SU-DHL-6 (cell line): ENCODE results near the gene IGFBP3.

ENCODE experiments used
- H2AFZ ChIP-seq: fragments of 200-600 bp; sonication (generic); 2 replicates; pipeline ENCODE4 v1.6.1; 2014; ENCODE audit warnings: low read depth, mild to moderate bottlenecking, moderate library complexity, mixed read lengths, antibody characterized with exemption, low read length; ENCODE audit not compliant: severe bottlenecking
- H3F3A ChIP-seq: fragments of 200-600 bp; shearing (Covaris generic); 2 replicates; pipeline ENCODE4 v1.6.0; 2016; ENCODE audit warnings: antibody characterized with exemption, mild to moderate bottlenecking; ENCODE audit not compliant: insufficient read depth
- H3K27ac ChIP-seq: fragments of 200-600 bp; sonication (generic); 2 replicates; pipeline ENCODE4 v1.5.1; 2016; ENCODE audit warnings: low read depth, mild to moderate bottlenecking, low read length, moderate library complexity, mixed read lengths
- H3K27me3 ChIP-seq: fragments of 200-600 bp; sonication (generic), shearing (Covaris generic); 2 replicates; pipeline ENCODE4 v1.6.0; 2014; ENCODE audit warnings: mild to moderate bottlenecking, low read length
- H3K36me3 ChIP-seq: fragments of 200-600 bp; sonication (generic); 2 replicates; pipeline ENCODE4 v1.6.1; 2014; ENCODE audit warnings: mild to moderate bottlenecking, low read length, mixed read lengths
- H3K4me2 ChIP-seq: fragments of 300-600, 200-600 bp; shearing (Covaris generic), sonication (generic); 2 replicates; pipeline ENCODE4 v1.6.0; 2014; ENCODE audit warnings: low read length, low read depth, mild to moderate bottlenecking; ENCODE audit not compliant: poor library complexity, severe bottlenecking
- H3K4me3 ChIP-seq: fragments of 200-600 bp; sonication (generic); 2 replicates; pipeline ENCODE4 v1.5.1; 2014; ENCODE audit warnings: antibody characterized with exemption, low read length, mild to moderate bottlenecking, mixed read lengths; ENCODE audit not compliant: insufficient read depth, poor library complexity, severe bottlenecking
- H3K79me2 ChIP-seq: fragments of 200-600 bp; sonication (generic); 2 replicates; pipeline ENCODE4 v1.6.1; 2014; ENCODE audit warnings: mild to moderate bottlenecking, low read length, moderate library complexity; ENCODE audit not compliant: insufficient read depth
- H3K9ac ChIP-seq: fragments of 200-600 bp; sonication (generic); 2 replicates; pipeline ENCODE4 v1.7.0; 2014; ENCODE audit warnings: mild to moderate bottlenecking, low read length
- H3K9me2 ChIP-seq: fragments of 200-600 bp; sonication (generic); replicated peaks from 2 replicates; pipeline ENCODE4 v1.6.1; 2014; ENCODE audit warnings: low read length; ENCODE audit not compliant: insufficient read depth
- H3K9me3 ChIP-seq: fragments of 200-600 bp; sonication (generic); 2 replicates; pipeline ENCODE4 v1.6.1; 2014; ENCODE audit warnings: low read length, mixed read lengths; ENCODE audit not compliant: insufficient read depth
- H4K20me1 ChIP-seq: fragments of 200-600 bp; sonication (generic); 2 replicates; pipeline ENCODE4 v1.6.1; 2014; ENCODE audit warnings: low read depth, mild to moderate bottlenecking, antibody characterized with exemption, low read length, moderate library complexity, mixed read lengths
- CTCF ChIP-seq: fragments of 200-600 bp; sonication (generic); IDR thresholded peaks from one replicate; pipeline ENCODE4 v1.5.1; 2017; ENCODE audit warnings: antibody characterized with exemption, mild to moderate bottlenecking, low read length, moderate library complexity; ENCODE audit not compliant: insufficient read depth, poor library complexity, severe bottlenecking
- EZH2phosphoT487 ChIP-seq: fragments of 200-600 bp; sonication (generic), shearing (Covaris generic); conservative IDR thresholded peaks from 2 replicates; pipeline ENCODE4 v1.6.1; 2018; ENCODE audit warnings: mild to moderate bottlenecking, antibody characterized with exemption, low read length, moderate library complexity, mixed read lengths

Gene IGFBP3

GRCh38 chr7:45881280-45881758 is 39.8 kb downstream of the IGFBP3 start:
- no peaks in the 10 kb centered on the region for H3K9me3 ChIP-seq
- no peak overlapping the region for H3K4me3 ChIP-seq
- no peak overlapping the region for H2AFZ ChIP-seq
- no peaks in the 10 kb centered on the region for H3K79me2 ChIP-seq
- H3K9ac ChIP-seq, result no peak overlapping the region
- H3K9me2 ChIP-seq, result no peaks in the 10 kb centered on the region
- H4K20me1 ChIP-seq, result no peaks in the 10 kb centered on the region
- H3K27ac ChIP-seq, result no peak overlapping the region
- H3K4me2 ChIP-seq, result no peak overlapping the region
- no peaks in the 10 kb centered on the region for H3K36me3 ChIP-seq
- H3K27me3 ChIP-seq, result no peaks in the 10 kb centered on the region
- TF ChIP-seq CTCF, result no peak
- no peak for TF ChIP-seq EZH2phosphoT487
- H3F3A ChIP-seq, result no peaks in the 10 kb centered on the region

GRCh38 chr7:45880433-45880860 is 40.6 kb downstream of the IGFBP3 start:
- no peak overlapping the region for H3K9ac ChIP-seq
- H3K4me3 ChIP-seq, result no peak overlapping the region
- no peaks in the 10 kb centered on the region for H3K9me2 ChIP-seq
- TF ChIP-seq EZH2phosphoT487 (no peak), CTCF (no peak)
- H4K20me1 ChIP-seq, result no peaks in the 10 kb centered on the region
- H2AFZ ChIP-seq, result no peak overlapping the region
- no peaks in the 10 kb centered on the region for H3K27me3 ChIP-seq
- H3K9me3 ChIP-seq, result no peaks in the 10 kb centered on the region
- H3K27ac ChIP-seq, result no peak overlapping the region
- H3F3A ChIP-seq, result no peaks in the 10 kb centered on the region
- H3K79me2 ChIP-seq, result no peaks in the 10 kb centered on the region
- H3K36me3 ChIP-seq, result no peaks in the 10 kb centered on the region
- no peak overlapping the region for H3K4me2 ChIP-seq

- H3K79me2 ChIP-seq, result no peaks in the 10 kb centered on the region
- H3K36me3 ChIP-seq, result no peaks in the 10 kb centered on the region
- no peaks in the 10 kb centered on the region for H3K9me3 ChIP-seq
- H3K4me3 ChIP-seq, result no peak overlapping the region
- no peaks in the 10 kb centered on the region for H3K9me2 ChIP-seq
- no peaks in the 10 kb centered on the region for H3K27me3 ChIP-seq
- no peaks in the 10 kb centered on the region for H4K20me1 ChIP-seq
- no peak overlapping the region for H3K9ac ChIP-seq
- no peak for TF ChIP-seq CTCF
- TF ChIP-seq EZH2phosphoT487, result no peak
- H3K27ac ChIP-seq, result no peak overlapping the region
- no peaks in the 10 kb centered on the region for H3F3A ChIP-seq
- H3K4me2 ChIP-seq, result no peak overlapping the region
- H2AFZ ChIP-seq, result no peak overlapping the region
These were observed 42.5 kb downstream of the IGFBP3 start for GRCh38 chr7:45878457-45879144.
